Kidney (tissue), 14 donors: ENCODE results near the gene CD55. TPM values are rescaled to one million over a fixed set of nuclear protein-coding genes. Genes with fewer than 3 reads are reported as not detected.
A peak's percentile ranks its signal among the peaks of the same experiment; 100 is the strongest.

ENCODE experiments used
- DNase-seq, 5 donors: peaks; one replicate each; pipeline ENCODE4 v3.0.0-alpha.2; 2013 to 2020
- FAIRE-seq: peaks from 2 replicates; lab custom pipeline; 2012; peaks lifted over from hg19 to GRCh38; lab: Jason Lieb, UNC
- H3K27ac ChIP-seq, 2 donors: one replicate each; pipeline ENCODE4 v1.7.0; 2013; ENCODE audit warnings: low read depth in 2 of 2, low read length in 2 of 2, inconsistent platforms in 1 of 2
- H3K27me3 ChIP-seq: one replicate; pipeline ENCODE4 v1.7.1; 2013; ENCODE audit warnings: low read length, inconsistent platforms; ENCODE audit not compliant: control insufficient read depth, insufficient read depth
- H3K36me3 ChIP-seq, 3 donors: one replicate each; pipeline versions ENCODE4 v1.7.0 to v1.7.1; 2013; ENCODE audit warnings: low read length in 3 of 3, control low read depth in 1 of 3, inconsistent platforms in 1 of 3; ENCODE audit not compliant: insufficient read depth in 3 of 3, control insufficient read depth in 2 of 3
- H3K4me1 ChIP-seq, 3 donors: one replicate each; pipeline versions ENCODE4 v1.7.0 to v1.7.1; 2013; ENCODE audit warnings: low read length in 3 of 3, inconsistent platforms in 1 of 3, low read depth in 1 of 3; ENCODE audit not compliant: control insufficient read depth in 2 of 3, insufficient read depth in 2 of 3
- H3K4me3 ChIP-seq, 3 donors: one replicate each; pipeline versions ENCODE4 v1.7.0 to v1.8.1; 2013; ENCODE audit warnings: low read length in 3 of 3, control low read depth in 1 of 3, inconsistent platforms in 1 of 3
- H3K9ac ChIP-seq, 3 donors: one replicate each; pipeline versions ENCODE4 v1.7.0 to v1.7.1; 2013; ENCODE audit warnings: low read length in 3 of 3, control low read depth in 1 of 3, inconsistent platforms in 1 of 3
- H3K9me3 ChIP-seq, 3 donors: one replicate each; pipeline versions ENCODE4 v1.7.0 to v1.7.1; 2013; ENCODE audit warnings: low read length in 3 of 3, control low read depth in 1 of 3, inconsistent platforms in 1 of 3; ENCODE audit not compliant: control insufficient read depth in 2 of 3, insufficient read depth in 1 of 3
- CTCF ChIP-seq: IDR thresholded peaks from 3 replicates; pipeline ENCODE4 v1.5.1; 2012; ENCODE audit warnings: mild to moderate bottlenecking, moderate library complexity, borderline replicate concordance; ENCODE audit not compliant: insufficient read depth; ENCODE audit errors: extremely low read depth
- intact Hi-C: fragments of 100-400 bp; cut with DNase I; formaldehyde crosslinking; loops from one replicate; pipeline ENCODE4 v1.11.1; 2022
- polyA plus RNA-seq: library from polyadenylated mRNA; stranded (reverse); fragments of 350-450 nt; fragmentation: Illumina TruSeq; extraction: RNeasy Lipid Tissue Mini Kit (QIAGEN cat#74804); gene quantifications from one replicate; pipeline ENCODE4 v1.2.3, GENCODE V29; 2014; ENCODE audit warnings: low read depth, low replicate concordance; ENCODE audit not compliant: insufficient read depth
- total RNA-seq: library from RNA; stranded (reverse); fragmentation: NEBNext Ultra II Directional; extraction: Animal tissue kit (Norgen Biotek cat#: 25700); gene quantifications from one replicate; pipeline ENCODE4 v1.2.1, GENCODE V29; 2021
- donor health status: control.
- donor health status: control.
- donor health status: control.
- donor health status: control.
- donor health status: control.
- donor health status: DM: yes; HTN: yes; CAD: no.
- donor health status: Normal renal cell carcinoma (clear cell type).

Gene CD55
- total and polyA plus RNA-seq, 2 donors from 2014 or later, result 28.8 to 69.5 TPM

DNA sequence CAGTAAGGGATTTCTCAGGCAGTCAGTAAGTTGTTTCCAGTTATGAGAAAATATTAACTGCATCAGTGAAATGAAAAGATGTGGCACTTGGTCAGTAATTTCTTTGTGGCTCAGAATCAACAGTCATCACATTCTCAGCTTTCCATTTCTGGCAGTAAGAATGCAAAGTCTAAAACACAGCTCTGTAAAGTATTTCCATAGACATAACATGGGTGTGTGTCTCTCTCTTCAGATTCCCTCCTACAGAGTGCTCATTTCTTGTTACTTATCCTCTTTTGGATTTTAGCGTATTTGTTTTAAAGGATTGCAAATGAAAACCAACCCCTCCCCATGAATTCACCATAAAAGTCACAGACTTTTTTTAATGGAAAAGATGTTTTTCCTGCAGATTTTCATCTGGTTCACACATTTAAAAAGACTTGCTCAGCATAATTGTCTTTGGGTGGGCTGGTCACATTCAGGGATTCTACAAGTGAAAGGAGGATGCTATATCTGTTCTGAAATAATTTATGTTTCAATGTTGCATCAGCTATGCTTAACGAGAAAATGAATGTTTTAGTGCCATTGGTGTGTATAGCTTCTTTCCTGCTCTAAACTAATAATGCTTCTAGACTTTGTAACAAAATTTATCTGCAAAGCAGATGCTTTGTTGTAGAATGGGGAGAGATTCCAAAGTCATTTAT is 34.6 kb upstream of the CD55 start:
- Histone ChIP-seq H3K4me1 (peaks cover 7 to 8% (median 7%) of the 10 kb centered on the region in 3 donors), H3K27ac (no peak overlapping the region), H3K9me3 (no peaks in the 10 kb centered on the region), H3K36me3 (no peaks in the 10 kb centered on the region), H3K4me3 (no peak overlapping the region), H3K9ac (no peak overlapping the region), H3K27me3 (no peaks in the 10 kb centered on the region)
- FAIRE-seq, result no peak
- peak in 1 of 5 donors; percentile 38 for DNase-seq
- TF ChIP-seq CTCF, result no peak
- intact Hi-C loops, result no loop called here

GRCh38 chr1:207288315-207288714 is 33.2 kb upstream of the CD55 start:
- TF ChIP-seq CTCF, result no peak
- Histone ChIP-seq H3K27ac (no peak overlapping the region), H3K36me3 (no peaks in the 10 kb centered on the region), H3K4me3 (no peak overlapping the region), H3K4me1 (peaks cover 0 to 3% (median 0%) of the 10 kb centered on the region in 3 donors), H3K27me3 (no peaks in the 10 kb centered on the region), H3K9ac (no peak overlapping the region), H3K9me3 (no peaks in the 10 kb centered on the region)
- FAIRE-seq (no peak), DNase-seq (peak in 2 of 5 donors; percentile 61 to 87)
- intact Hi-C loops, result no loop called here

- no peak for TF ChIP-seq CTCF
- Histone ChIP-seq H3K27ac (no peak overlapping the region), H3K9ac (no peak overlapping the region), H3K4me1 (peaks cover 0 to 3% (median 0%) of the 10 kb centered on the region in 3 donors), H3K27me3 (no peaks in the 10 kb centered on the region), H3K4me3 (no peak overlapping the region), H3K36me3 (no peaks in the 10 kb centered on the region), H3K9me3 (no peaks in the 10 kb centered on the region)
- intact Hi-C loops, result no loop called here
- DNase-seq (no peak), FAIRE-seq (no peak)
These were observed 31.7 kb upstream of the CD55 start for GRCh38 chr1:207289756-207290155.
